GM23338 (cell line): ENCODE measurements around the gene TOMM5.

ENCODE experiments used
- POLR2AphosphoS5 ChIP-seq: IDR thresholded peaks from 2 replicates; pipeline ENCODE4 v1.6.1; 2016; ENCODE audit warnings: antibody characterized with exemption, low read depth
- TF ChIP-seq, protein P1 (sequence below), 2 experiments: fragments of 200-600 bp in 1 of 2; sonication (generic) in 1 of 2; conservative IDR thresholded peaks; 2 replicates each; pipeline versions ENCODE4 v1.5.1 to v1.6.1; 2016 to 2017; ENCODE audit warnings: antibody characterized with exemption in 2 of 2, low read depth in 2 of 2, mild to moderate bottlenecking in 2 of 2, moderate library complexity in 1 of 2

- no peak for TF ChIP-seq POLR2AphosphoS5
- TF ChIP-seq, protein P1, sequence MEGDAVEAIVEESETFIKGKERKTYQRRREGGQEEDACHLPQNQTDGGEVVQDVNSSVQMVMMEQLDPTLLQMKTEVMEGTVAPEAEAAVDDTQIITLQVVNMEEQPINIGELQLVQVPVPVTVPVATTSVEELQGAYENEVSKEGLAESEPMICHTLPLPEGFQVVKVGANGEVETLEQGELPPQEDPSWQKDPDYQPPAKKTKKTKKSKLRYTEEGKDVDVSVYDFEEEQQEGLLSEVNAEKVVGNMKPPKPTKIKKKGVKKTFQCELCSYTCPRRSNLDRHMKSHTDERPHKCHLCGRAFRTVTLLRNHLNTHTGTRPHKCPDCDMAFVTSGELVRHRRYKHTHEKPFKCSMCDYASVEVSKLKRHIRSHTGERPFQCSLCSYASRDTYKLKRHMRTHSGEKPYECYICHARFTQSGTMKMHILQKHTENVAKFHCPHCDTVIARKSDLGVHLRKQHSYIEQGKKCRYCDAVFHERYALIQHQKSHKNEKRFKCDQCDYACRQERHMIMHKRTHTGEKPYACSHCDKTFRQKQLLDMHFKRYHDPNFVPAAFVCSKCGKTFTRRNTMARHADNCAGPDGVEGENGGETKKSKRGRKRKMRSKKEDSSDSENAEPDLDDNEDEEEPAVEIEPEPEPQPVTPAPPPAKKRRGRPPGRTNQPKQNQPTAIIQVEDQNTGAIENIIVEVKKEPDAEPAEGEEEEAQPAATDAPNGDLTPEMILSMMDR (conservative IDR thresholded peaks at IDR 0.05; ENCODE audit: low read depth in 2 of 2): no peak
These were observed 27.5 kb downstream of the TOMM5 start for GRCh38 chr9:37564916-37565315.
